Esophagus muscularis mucosa (tissue), 3 donors: ENCODE measurements around the gene ILF3.

Experiments used
- CTCF ChIP-seq, 3 experiments: fragments of 200-600 bp in 2 of 3; fragments of 450-650 bp in 1 of 3; sonication (generic) in 2 of 3; IDR thresholded peaks; one replicate each; pipeline ENCODE4 v1.5.1; 2017 to 2019; ENCODE audit warnings: antibody characterized with exemption in 3 of 3, mild to moderate bottlenecking in 2 of 3, moderate library complexity in 1 of 3
- POLR2A ChIP-seq: fragments of 450-650 bp; IDR thresholded peaks from one replicate; pipeline ENCODE4 v1.6.1; 2017; ENCODE audit warnings: antibody characterized with exemption, moderate library complexity, mild to moderate bottlenecking, low read depth
- POLR2AphosphoS5 ChIP-seq, 2 donors: sonication (generic); formaldehyde crosslinking; IDR thresholded peaks; one replicate each; pipeline ENCODE4 v1.6.1; 2017; ENCODE audit warnings: antibody characterized with exemption in 2 of 2

DNA sequence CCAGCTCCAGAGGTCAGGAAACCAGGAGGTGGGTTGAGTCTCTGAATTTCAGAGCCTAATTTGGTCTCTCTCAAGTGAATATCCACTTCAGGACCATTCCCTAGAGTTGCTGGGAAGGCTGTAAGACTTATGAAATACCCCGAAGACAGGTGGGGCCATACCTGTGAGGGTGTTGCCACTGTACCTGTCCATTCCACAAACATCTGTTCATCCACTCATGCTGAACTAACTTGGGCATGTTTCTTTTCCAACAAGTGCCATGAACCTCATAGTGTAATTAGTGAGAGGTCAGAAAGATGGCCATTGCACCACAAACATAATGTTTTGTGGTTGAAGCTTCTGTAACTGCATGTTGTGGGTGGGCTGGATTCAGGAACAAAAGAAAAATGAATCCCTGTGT, 7.8 kb downstream of the ILF3 start:
- TF ChIP-seq CTCF (IDR thresholded peaks at IDR 0.05), result no peak
- TF ChIP-seq POLR2A, result no peak
- TF ChIP-seq POLR2AphosphoS5 (IDR thresholded peaks at IDR 0.05), result no peak
